ENCODE results near the gene ITGB7. TPM values are rescaled to one million over a fixed set of nuclear protein-coding genes. Genes with fewer than 3 reads are reported as not detected.

The ITGB7 gene
- total RNA-seq, 6 experiments from 2014 or later, result 2.9 to 8.0 (median 3.9) TPM

GRCh38 chr12:53221203-53222080, 14.4 kb upstream of the ITGB7 start:
- intact Hi-C loops (cut with DNase I), result no loop called here
- Histone ChIP-seq H3K36me3 (no peaks in the 10 kb centered on the region), H3K27me3 (no peaks in the 10 kb centered on the region), H3K27ac (peak overlapping the region; percentile 81 to 93 (median 85)), H3K4me1 (peaks cover 0 to 11% (median 0%) of the 10 kb centered on the region in 4 donors), H3K9me3 (no peaks in the 10 kb centered on the region), H3K4me3 (peak overlapping the region; percentile 49 to 63 (median 57))
- peak; percentile 75 to 81 (median 78) for DNase-seq
- WGBS (ENCODE audit: insufficient coverage, low coverage, low lambda C conversion rate, missing lambda C conversion rate), result 2% methylated on average over 32 of the region's 72 CpGs
- TF ChIP-seq POLR2A (IDR thresholded peaks at IDR 0.05) (peak; percentile 49), CTCF (IDR thresholded peaks at IDR 0.05) (peak in 2 of 4 donors; percentile 15 to 30)
- peak; percentile 59 to 74 (median 66) for ATAC-seq

GRCh38 chr12:53220694-53221202, 13.7 kb upstream of the ITGB7 start:
- no peaks in the 10 kb centered on the region for H3K27me3 ChIP-seq
- H3K4me3 ChIP-seq, result peak overlapping the region; percentile 49 to 63 (median 57)
- TF ChIP-seq CTCF (IDR thresholded peaks at IDR 0.05) (no peak), POLR2A (IDR thresholded peaks at IDR 0.05) (no peak)
- peaks cover 0 to 11% (median 0%) of the 10 kb centered on the region in 4 donors for H3K4me1 ChIP-seq
- WGBS (ENCODE audit: insufficient coverage, low coverage, low lambda C conversion rate, missing lambda C conversion rate), result 0% methylated on average over 8 of the region's 42 CpGs
- H3K36me3 ChIP-seq, result no peaks in the 10 kb centered on the region
- H3K9me3 ChIP-seq, result no peaks in the 10 kb centered on the region
- H3K27ac ChIP-seq, result peak overlapping the region; percentile 81 to 93 (median 85)
- intact Hi-C loops (cut with DNase I), result no loop called here
- ATAC-seq, result peak; percentile 84 to 91 (median 86)
- DNase-seq, result peak; percentile 89 to 93 (median 90)

GRCh38 chr12:53219956-53220693, 13.1 kb upstream of the ITGB7 start:
- H3K4me1 ChIP-seq, result peaks cover 0 to 11% (median 0%) of the 10 kb centered on the region in 4 donors
- intact Hi-C loops (cut with DNase I), result no loop called here
- WGBS (ENCODE audit: insufficient coverage, low coverage, low lambda C conversion rate, missing lambda C conversion rate), result 21% methylated on average over 8 of the region's 53 CpGs

More at GRCh38 chr12:53219956-53220693, 13.1 kb upstream of the ITGB7 start:
- H3K4me3 ChIP-seq, result peak overlapping the region; percentile 49 to 63 (median 57)
- H3K27ac ChIP-seq, result peak overlapping the region in 2 of 3 donors; percentile 85 to 93
- ATAC-seq (peak; percentile 4 to 19 (median 12)), DNase-seq (peak in 1 of 3 donors; percentile 63)
- no peaks in the 10 kb centered on the region for H3K36me3 ChIP-seq
- H3K9me3 ChIP-seq, result no peaks in the 10 kb centered on the region
- TF ChIP-seq POLR2A (IDR thresholded peaks at IDR 0.05) (no peak), CTCF (IDR thresholded peaks at IDR 0.05) (no peak)
- no peaks in the 10 kb centered on the region for H3K27me3 ChIP-seq

Data from right lobe of liver (tissue), 6 donors.